ENCODE measurements around the gene UBE2V1.

- TF ChIP-seq, protein P1, sequence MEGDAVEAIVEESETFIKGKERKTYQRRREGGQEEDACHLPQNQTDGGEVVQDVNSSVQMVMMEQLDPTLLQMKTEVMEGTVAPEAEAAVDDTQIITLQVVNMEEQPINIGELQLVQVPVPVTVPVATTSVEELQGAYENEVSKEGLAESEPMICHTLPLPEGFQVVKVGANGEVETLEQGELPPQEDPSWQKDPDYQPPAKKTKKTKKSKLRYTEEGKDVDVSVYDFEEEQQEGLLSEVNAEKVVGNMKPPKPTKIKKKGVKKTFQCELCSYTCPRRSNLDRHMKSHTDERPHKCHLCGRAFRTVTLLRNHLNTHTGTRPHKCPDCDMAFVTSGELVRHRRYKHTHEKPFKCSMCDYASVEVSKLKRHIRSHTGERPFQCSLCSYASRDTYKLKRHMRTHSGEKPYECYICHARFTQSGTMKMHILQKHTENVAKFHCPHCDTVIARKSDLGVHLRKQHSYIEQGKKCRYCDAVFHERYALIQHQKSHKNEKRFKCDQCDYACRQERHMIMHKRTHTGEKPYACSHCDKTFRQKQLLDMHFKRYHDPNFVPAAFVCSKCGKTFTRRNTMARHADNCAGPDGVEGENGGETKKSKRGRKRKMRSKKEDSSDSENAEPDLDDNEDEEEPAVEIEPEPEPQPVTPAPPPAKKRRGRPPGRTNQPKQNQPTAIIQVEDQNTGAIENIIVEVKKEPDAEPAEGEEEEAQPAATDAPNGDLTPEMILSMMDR (conservative IDR thresholded peaks at IDR 0.05; ENCODE audit: low read length) = no peak
- TF ChIP-seq EZH2phosphoT487 (IDR thresholded peaks at IDR 0.05; ENCODE audit: borderline replicate concordance, low read depth, low read length) = no peak
These were observed 20.1 kb upstream of the UBE2V1 start for GRCh38 chr20:50133041-50133440.
